ENCODE data around the gene FOXP1.

FOXP1 gene

DNA sequence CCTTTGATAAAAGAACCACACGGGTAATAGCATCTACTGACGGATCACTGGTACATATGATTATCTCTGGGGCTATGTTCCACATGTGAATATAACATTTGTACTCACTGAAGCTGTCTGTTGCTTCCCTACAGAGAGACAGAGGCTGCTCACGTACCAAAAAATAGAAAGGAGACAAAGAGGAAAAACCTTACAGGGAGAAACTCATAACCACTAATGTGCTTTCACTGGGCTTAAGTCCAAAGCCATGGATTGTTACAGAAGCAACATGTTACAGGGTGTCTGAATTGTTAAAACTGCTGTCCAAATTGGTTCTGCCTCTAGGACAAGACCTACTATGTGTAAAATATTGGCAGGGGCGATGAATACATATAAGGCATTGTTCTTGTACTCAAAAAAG lies 311.9 kb downstream of the FOXP1 start:
- no peak for DNase-seq (ENCODE audit: low read depth, low spot score)

DNA sequence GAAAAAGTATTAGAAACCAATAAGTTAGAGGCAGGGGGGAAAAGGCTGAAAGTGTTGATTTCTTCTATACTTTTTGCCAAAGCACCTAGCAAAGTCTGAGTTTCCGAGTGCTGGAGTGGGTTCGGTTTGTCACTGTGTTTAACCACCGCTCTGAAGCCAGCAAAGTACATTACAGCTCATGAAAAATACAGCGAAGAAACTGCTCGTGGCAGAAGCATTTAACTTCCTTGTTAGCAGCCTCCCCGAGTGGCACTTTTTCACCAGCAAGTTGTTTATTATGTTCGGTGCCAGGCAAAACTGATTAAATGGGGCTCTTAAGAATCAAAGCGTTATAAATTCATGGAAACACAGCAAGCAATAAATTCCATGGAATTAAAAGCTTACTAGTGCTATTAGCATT lies 313.6 kb downstream of the FOXP1 start:
- no peak for DNase-seq (ENCODE audit: low read depth, low spot score)

DNA sequence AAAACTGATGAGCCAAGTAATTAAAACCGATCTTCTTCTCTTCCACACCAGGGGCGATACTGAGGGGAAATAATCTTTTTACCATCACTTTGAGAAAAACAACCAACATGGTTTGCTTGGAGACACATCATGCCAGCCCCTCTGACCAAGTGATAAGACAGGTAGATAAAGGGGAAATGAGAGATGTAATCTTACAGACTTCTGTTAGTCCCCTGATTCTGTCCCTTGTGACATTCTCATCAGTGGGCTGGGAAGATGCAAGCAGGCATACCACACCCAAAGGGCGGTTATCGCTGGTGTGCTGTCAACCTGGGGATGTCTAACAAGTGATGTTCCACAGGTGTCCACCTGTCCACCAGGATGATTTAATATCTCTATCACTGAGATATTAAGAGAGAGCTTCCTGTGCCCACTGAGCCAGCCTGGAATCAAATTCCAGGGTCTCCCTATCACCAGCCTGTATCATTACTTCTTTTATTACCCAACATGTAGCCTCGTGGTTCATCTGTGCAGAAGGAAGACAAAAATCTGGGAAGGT lies 315.0 kb downstream of the FOXP1 start:
- DNase-seq (ENCODE audit: low read depth, low spot score) = no peak

DNA sequence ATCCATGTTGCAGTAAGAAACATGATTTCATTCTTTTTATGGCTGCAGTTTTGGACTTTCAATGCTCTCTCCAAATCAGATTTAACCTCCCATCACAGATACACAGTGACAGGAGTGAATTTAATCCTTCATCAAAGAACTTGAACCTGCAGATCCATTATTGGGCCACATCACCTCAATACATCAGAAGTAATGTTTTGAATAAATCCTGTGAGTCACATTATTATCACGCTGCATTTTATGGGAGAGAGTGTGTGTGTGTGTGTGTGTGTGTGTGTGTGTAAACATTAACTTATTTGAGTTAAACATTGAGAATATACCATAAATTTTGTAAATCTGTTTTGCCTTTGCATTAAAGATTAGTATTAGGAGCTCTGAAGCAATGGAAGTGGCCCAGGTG lies 316.7 kb downstream of the FOXP1 start:
- no peak for DNase-seq (ENCODE audit: low read depth, low spot score)

DNA sequence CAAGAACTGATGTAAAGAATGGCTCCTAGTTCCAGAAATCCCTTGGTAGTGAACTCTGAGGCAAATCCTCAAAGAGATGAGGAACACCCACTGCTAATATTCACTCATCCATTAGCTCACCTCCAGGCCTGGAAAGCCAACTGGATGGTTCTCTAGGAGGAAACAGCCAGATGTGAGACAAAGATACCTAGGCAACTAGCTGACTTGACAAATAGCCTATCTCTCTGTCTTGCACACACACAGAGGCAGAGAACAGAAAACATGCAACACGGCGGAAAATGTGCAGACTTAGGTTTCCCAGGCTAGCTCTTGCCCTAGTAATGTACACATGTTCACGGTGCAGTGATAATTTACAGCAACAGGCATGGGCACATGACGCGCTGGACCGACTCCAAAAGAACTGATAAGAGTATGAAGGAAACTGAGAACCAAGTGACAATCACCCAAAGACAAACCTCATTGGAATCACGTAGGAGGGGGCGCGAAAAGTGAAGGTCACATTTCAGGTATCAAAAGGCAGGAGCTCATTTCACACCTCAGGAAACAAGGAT lies 318.1 kb downstream of the FOXP1 start:
- no peak for DNase-seq (ENCODE audit: low read depth, low spot score)

DNA sequence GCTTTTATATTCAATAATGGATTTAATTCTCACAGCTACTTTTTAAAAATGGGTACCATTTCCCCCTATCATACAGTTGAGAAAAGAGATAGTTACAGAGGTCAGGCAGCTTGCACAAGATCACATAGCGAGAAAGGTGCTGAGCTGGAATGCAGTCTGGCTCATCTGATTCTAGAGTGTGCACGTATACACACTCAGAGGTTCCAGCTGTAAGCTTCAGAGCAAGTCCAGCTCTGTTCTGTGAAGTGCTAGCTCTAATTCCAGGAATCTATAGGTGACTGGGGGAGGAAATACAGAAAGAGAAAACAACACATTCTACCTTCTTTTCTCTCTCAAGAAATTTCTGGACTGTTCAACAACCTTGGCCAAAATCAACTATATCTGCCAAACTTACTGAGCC lies 318.7 kb downstream of the FOXP1 start:
- no peak for DNase-seq (ENCODE audit: low read depth, low spot score)

DNA sequence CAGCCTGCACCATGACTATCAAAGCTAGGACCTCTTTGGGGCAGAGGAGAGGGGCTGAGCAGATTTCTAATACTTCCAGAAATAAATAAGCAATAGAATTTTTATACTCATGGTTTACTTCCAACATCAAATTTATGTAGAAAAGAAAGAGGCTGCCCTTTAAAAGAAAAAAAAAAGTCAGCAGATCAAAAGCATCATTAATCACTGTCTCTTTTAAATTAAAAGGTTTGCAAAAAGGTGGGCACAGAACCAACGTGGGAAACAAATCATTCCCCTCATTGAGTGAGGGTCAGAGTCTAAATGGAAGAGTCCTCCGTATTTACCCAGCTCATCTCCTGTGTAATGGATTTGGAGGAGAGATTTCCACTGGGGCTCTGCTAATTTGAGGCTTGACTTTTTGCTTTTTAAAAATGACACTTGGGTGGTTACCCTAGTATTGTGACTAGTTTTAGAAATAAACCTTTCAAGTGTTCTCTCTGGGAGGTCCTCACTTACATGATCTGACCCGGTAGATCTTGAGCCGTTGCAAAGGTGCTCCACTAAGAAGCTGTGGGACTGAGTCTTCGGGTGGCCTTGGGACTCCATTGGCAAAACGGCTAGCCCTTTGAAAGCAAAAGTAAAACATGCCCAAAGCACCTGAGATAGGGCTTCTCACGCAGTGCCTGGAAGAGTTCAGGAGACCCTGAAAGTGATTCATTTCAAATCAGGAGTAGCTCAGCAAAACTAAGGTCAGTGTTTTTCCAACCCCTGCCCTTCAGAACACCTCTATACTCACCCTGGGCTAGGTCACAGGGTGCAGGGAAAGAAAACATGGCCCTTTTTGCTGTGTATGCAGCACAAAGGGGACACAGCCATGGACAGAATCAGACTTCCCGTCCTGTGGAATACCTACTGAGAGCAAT lies 320.9 kb downstream of the FOXP1 start:
- DNase-seq (ENCODE audit: low read depth, low spot score) = no peak

DNA sequence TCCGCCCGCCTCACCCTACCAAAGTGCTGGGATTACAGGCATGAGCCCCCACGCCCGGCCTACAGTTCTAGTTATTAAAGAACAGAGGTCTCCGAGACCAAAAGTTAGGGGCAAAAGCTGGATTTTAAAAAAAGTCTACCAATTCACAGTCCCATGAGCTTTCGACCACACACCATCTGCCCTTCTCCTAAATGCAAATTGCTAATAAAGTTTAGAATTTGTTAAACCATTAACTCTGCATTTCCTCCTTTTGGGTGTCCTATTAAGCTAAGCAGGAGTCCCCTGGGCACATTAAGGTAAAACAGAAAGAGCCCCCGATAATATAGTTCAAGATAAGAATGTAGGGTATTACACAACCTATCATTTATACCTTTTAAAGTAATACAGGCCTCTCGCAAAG lies 322.7 kb downstream of the FOXP1 start:
- no peak for DNase-seq (ENCODE audit: low read depth, low spot score)

DNA sequence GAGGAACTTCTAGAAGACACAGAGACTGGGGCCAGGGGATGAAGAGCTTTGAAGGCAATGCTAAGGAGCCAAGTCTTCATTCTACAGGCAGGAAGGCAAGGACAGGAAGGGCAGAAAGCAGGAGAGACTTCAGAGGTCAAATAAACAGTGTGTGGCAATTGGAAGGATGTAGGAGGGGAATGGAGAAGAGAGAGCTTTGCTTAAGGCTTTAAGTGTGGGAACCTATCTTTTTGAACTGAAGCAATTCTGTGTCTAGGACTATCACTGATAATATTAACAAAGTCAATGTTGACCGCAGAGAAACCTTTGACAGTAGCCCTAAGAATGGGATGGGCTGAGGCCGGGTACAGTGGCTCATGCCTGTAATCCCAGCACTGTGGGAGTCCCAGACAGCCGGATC lies 325.0 kb downstream of the FOXP1 start:
- DNase-seq (ENCODE audit: low read depth, low spot score) = no peak

DNA sequence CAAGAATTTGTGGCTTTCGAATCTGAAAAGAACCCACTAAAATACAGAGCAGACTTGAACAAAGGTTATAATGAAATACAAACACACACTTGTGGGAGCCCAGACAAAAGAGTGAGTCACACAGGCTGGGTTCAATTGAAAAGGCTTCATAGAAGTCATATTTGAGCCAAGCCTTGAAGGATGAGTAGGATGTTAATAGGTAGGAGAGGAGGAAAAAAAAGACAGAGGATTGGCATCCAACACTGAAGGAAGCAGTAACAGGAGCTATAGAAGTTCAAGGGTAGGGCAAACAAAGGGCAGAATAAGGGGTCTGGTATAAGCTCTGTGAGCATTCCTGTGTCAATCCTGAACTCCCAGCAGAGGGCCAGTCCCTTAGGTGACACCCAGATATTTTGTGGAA lies 325.4 kb downstream of the FOXP1 start:
- no peak for DNase-seq (ENCODE audit: low read depth, low spot score)

DNA sequence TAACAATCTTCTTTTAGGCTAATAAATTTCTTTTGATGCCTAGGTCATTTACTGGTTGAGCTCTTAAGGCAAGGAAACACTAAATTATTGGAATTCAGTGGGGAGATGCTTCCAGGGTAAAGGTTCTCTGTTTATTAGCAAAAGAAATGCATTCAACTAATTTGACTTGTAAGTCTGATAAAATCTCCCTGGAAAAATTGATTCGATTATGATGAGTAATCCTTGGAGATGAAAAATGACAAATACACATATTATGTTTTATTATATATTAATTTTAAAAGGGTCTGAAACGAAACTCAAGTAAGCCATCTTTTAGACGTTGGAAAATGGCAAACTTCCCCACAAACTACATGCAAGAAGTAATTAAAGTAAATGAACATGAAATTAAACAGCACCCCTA lies 328.0 kb downstream of the FOXP1 start:
- DNase-seq (ENCODE audit: low read depth, low spot score) = no peak

DNA sequence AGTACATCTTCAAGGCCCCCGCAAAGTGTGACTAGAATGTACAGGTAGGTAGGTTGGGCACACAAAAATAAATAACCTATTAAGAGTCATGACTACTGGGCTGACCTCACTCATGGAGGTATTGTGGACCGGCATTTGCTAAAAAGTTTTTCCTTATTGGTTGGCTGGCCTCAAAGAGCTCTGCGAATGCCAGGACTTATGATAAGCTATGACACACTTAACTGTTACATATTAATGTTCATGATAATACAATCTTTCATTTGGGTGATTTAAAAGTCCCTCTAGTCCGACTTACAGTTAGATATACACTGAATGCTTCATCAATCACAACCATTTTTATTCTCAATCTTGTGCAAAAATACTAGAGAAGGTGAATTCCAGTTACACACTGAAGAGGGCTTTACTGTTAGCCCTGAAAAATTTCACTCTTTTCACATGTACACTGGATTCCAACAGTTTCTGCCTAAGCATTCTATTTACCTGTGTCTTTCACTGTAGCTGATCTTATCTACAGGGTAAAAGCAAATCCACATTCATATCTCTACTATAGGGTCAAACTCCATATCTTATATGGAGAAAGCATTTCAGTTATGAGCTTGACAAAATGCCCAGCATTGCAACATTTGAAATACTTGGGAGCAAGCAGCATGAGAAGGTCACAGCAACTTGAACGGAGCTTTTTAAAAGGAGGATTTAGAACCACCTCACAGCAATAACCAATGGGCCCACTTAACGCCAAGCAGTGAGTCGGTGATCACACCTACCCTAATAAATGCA lies 329.1 kb downstream of the FOXP1 start:
- DNase-seq (ENCODE audit: low read depth, low spot score) = no peak

DNA sequence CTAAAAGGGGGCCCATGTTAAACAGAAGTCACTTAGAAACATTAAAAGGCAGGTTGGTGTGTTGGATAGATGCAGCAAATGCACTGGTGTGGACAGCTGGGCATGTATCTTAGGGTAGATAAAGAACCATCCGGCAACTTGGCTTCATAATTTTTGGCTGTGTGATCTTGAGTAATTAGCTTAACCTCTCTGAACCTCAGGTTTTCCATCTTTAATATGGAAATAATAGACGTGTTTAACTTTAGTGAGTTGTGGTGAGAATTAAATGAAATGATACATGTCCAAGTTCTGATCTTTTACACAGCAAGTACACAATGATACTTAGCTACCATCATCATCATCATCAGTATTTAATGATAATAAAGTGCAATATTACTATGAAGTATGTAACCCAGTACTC lies 330.4 kb downstream of the FOXP1 start:
- DNase-seq (ENCODE audit: low read depth, low spot score) = no peak

DNA sequence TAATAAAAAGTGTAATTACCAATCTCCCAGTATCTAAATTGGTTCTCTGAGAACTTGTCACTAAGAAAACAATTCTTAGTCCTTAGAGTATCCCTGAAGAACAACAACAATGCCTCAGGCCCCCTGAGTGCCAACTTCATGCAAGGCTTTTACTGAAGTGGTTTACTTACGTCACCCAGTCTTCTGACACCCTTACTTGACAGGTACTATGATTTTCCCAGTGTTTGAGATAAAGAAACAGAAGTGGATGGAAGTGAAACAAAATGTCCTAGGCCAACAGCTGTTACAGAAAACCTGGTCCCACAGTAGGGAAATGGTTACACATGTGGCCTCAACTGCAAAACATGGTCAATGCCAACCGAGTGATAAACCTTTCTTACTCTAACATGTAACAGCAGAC lies 331.1 kb downstream of the FOXP1 start:
- DNase-seq (ENCODE audit: low read depth, low spot score) = no peak

DNA sequence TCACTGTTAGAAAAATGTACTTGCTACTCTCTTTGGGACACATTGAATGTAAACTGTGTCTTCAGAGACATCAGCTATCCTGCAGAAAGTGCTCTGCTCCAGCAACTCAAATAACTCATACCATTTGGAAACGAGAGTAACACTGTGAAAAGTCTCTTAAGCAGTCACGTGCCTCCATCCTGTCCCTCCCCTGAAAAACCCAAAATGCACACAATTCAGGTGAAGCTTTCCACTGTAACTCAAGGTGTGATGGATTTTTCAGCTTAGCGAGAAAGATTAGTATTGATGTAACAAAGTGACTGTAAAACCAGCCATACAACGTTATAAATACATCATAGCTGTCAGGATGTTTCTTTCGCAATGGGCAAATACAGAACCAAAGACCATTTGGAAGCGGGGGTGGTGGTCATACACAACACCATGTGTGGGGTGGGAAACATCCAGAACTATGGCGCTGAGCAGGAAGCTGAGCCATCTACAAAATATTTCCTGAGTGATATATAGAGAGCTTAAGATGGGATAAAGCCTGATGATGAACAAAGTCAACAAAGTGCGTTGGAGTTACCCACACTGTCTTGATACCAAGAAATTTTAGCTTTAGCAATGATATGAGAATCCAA lies 332.3 kb downstream of the FOXP1 start:
- DNase-seq (ENCODE audit: low read depth, low spot score) = no peak

DNA sequence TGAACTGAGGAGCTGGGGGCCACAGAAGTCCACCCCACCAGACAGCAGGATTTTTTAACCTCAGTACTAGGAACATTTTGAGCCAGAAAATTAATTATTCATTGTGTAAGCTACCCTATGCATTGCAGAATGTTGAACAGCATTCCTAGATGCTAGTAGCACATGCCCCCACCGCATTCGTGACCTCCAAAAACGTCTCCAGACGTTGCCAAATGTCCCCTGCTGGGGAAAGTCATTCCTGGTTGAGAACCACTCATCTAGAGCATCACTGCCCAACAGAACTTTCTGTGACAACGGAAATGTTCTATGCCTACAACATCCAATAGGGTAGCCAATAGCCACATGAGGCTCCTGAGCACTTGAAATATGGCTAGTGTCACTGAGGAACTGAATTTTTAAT lies 333.5 kb downstream of the FOXP1 start:
- DNase-seq (ENCODE audit: low read depth, low spot score) = no peak

DNA sequence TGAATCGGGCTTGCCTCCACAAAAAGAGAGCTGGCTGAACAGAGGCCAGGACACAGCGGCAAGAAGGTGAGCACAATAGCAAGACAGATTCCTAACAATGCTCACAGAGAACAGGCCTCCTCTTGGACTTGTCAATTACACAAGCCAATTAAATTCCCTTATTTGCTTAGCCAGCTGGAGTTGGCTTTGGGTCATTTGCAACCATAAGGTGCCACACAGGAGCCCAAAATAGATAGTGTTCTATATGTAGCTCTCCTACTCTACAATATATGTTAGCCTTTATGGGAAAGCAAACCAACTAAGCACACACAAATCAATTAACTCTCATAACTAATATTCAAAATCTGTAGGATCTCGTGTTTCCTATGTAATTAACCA lies 335.6 kb downstream of the FOXP1 start:
- DNase-seq (ENCODE audit: low read depth, low spot score) = no peak

DNA sequence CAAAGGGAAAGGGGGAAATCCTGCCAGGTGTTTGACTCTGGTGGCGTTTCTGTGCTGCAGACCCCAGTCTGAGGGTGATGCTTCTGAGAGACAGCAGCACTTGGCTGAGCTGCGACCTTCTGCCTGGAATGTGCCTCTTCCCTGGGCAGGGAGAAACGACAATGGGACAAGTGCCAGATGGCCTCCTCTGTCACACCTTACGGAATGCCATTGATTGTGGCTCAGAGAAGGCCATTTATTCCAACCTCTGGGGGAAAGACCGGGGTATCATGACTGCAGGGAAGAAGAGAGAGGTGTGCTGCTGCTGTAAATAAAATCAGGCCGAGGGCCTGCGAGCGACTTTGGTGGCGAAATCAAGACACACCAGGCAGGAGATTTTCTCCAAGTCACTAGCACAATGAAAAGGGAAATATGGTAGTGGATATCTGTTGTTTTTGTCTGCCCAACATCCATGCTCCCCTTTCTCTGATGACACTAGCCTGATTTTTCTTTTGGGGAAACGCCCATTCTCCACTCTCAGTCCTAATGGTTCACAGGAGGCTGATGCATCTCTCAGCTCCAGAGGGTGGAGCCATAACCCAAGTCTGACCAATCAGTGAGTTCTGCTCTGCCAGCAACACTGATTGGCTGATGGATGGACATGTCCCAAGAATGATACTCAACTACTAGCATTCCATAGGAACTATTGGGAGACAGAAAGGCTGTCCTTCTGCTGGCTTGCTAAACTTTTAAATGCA lies 336.1 kb downstream of the FOXP1 start:
- no peak for DNase-seq (ENCODE audit: low read depth, low spot score)

DNA sequence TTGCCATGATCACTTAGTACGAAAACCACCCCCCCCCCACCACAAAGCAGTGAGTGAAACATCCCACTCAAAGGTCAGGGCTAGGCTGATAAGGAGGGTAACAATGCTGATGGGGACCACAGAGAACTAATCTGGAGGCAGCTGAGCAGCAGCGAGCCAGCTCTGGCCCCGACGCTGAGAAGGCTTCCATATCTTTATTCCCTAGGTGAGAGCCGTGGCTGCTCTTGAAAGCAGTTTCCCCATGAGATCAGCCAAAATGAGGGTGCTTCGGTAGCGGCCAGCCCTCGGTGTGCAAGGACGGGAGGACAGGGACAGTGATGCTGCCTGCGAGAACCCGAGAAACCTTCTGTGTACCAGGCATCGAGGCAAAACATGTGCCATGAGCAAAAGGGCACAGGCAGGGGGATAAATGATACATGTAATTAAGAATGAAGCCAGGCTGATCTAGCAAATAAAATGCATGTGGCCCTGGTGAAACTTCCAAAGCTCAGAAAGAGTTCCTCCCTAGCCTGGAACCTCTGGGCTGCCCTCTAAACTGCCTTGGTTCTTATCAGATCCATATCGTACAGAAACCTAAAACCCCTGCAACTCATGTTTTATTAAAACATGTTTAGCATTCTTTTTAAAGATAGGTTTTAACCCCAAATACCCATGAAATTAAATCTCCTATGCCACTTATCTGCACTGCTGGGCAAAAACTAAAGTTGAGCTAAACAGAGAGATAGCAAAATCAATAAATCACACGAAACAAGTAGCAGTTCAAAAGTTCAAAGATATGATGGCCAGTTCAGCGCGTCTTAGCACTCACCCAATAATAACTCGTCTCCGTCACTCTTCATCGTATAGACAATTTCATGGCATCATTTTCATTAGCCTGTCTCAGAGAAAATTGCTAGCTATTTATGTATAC lies 337.3 kb downstream of the FOXP1 start:
- DNase-seq (ENCODE audit: low read depth, low spot score) = no peak

DNA sequence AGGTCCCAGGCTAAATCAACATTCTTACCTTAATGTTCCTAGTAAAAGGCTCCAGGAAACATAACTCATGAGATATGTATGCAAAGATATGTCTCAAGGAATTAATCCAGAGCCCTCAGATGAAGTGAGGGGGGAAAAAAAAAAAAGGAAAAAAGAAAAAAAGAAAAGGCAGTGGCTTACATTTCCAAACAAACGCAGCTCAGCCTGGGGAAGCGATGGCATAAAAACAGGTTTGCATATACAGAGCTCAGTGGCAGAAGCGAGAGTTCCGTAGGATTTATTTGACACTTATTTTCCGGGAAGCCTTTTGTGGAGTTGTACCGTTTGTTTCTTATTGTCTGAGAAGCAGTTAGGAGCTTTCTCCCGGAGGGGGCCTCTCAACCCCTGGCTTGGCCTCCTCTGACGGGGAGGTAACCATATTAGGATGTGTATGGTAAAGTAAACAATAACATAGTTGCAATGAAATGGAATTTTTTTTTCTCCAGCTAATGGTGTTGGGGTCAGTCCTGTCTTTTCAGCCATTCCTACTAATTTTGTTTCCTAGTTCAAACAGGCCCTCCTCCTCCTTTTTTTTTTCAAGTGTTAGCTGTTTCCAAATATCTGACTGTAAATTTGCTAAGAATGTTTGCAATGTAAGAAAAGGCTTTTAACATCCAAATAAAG lies 338.6 kb downstream of the FOXP1 start:
- no peak for DNase-seq (ENCODE audit: low read depth, low spot score)
